Measurements from ENCODE around the gene TMPRSS13.
"Not testable (repeated sequence)": the region's sequence is repeated elsewhere in the genome, so short reads cannot be mapped to it uniquely, and the experiment has no call there.

TMPRSS13 gene

DNA sequence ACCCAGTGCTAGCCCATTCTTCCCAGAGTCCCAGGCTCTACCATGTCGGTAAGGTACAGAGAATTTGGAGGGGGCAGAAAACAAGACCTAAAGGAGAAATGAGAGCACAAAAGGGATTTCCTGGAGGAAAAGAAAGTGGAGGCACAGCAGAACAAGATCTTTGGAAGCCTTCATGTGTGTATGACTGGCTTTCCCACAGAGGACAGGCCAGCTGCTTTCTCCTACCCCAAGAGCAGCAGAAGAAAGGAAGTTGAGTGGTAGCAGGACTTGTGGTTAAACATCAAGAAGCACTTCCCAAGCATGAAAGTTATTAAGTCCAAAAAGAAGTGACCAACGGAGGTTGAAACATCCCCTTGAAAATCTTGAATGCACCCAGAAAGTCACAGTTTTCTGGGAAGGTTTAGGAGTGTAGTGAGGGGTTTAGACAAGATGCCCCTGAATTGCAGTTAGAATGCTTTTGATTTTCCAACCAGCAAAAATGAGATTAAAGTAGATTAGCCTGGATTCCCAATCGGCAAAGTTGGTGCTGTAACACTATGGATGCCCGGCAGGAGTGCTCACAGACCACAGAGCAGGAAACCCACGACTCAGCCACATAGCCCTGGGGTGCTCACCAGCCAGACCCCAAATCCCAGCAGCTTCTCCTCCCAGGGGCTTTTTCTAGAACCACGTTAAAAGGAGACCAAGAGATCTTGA lies 608 bp downstream of the TMPRSS13 start:
- no peak for DNase-seq

DNA sequence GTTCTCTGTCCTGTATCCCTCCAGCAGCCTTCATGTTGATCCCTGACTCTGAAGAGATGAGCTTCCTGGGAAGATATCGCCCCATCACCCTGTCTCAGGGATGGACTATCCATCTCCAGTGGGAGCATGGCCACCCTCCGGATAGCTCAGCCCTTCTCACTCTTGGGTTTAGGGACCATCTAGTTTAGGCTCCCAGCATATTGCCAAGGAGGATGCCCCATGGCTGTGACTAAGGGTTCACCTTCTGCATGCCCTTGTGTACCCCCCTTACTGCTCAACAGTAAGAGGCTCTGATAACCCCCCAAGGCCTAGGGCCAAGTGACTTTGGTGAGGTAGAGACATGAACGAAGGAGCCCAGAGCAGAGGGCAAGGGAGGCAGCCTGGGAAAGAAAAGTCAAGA lies 1.3 kb downstream of the TMPRSS13 start:
- no peak for DNase-seq

- not testable (repeated sequence) for DNase-seq
Measured at GRCh38 chr11:117926166-117926565, 3.0 kb downstream of the TMPRSS13 start.

DNA sequence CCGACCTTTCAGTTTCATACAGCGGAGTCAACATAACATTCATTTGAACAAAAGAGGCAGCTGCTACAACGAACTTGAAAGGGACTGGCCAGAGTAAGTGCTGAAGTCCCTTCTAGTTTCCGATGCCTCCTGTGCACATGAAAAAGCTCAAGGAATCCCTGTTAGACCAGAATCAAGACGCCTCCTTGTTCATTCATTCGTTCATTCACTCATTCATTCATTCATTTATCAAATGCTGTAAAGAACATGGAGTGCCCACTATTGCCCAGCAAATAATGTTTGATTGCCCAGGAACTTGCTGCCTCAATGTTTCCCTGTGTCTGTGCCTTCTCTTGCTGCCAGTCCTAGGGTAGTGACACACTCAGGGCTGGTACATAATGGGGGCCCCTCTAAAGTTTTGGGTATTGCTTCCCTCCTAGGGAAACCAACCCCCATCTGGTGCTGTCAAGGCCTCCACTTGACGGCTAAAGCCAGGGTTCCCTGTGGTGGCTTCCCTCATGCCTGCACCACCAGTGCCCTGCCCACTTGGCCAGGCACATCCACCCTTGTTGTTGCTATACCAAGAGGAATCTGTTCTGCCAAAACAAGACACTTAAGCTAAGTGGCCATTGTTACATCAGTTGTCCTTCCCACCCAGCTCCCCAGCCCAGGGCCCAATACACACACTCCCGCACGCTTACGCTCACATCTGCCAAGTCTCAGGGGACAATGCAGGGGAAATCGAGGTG lies 3.8 kb downstream of the TMPRSS13 start:
- peak in 2 of 3 experiments; percentile 11 to 14 for DNase-seq

GRCh38 chr11:117924631-117925170 lies 4.5 kb downstream of the TMPRSS13 start:
- no peak for DNase-seq

- no peak for DNase-seq
Measured at GRCh38 chr11:117923773-117924172, 5.4 kb downstream of the TMPRSS13 start.

- DNase-seq, result no peak
Measured at GRCh38 chr11:117923275-117923674, 5.9 kb downstream of the TMPRSS13 start.

GRCh38 chr11:117921893-117922292 lies 7.3 kb downstream of the TMPRSS13 start:
- DNase-seq, result no peak

- DNase-seq, result no peak
Measured at GRCh38 chr11:117921456-117921855, 7.7 kb downstream of the TMPRSS13 start.

GRCh38 chr11:117919781-117920221 lies 9.4 kb downstream of the TMPRSS13 start:
- DNase-seq, result no peak

DNA sequence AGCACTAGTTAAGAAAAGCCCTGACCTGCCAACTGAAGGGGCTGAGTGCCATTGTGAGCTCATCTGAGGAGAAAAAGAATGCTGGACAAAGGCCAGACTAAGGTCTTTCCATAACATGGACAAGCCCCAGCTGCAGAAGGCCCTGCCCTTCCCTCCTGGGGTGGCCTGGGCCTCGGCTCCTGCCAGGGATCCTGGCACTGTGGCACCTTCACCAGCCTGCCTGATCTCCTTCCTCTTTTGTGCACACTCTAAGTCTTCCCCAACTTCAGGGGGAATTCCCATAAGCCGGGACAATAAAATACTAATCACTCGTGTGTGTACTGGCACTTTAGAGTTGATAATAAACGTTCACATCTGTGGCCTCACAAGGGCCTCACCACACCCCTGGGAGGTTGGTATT lies 9.9 kb downstream of the TMPRSS13 start:
- DNase-seq, result no peak

DNA sequence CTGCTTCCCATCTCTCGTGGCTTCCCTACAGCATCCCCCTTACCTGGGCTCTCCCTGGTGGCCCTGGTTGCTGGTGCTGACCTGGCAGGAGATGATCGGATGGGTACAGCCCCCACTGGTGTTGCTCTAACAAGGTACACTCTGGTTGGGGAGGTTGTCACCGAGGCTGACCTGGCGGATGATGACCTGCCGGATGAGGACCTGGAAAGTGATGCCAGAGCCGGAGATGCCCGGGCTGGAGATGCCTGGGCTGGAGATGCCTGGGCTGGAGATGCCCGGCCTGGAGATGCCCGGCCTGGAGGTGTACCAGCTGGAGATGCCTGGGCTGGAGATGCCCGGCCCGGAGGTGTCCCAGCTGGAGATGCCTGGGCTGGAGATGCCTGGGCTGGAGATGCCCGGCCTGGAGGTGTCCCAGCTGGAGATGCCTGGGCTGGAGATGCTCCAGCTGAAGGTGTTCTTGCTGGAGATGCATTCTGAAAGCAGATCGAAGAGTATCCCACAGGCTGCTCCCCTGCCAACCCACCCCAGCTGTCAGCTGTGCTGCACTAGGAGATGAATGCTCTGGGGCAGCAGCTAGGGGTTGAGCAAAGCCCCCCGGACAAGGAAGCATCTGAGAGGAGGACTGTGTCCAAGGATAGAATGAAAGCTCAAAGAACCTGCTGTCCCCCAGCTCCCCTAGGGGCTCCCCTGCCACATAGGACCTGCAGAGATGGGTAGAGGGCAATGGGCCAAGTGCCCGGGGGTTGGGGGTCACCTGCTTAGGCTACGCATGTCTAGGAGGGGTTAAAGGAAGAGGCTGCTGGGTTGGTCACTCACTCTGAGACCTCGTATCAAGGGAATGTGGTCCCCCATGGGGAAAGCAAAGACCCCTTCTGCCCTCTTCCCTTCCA lies 10.6 kb downstream of the TMPRSS13 start:
- no peak for DNase-seq

DNA sequence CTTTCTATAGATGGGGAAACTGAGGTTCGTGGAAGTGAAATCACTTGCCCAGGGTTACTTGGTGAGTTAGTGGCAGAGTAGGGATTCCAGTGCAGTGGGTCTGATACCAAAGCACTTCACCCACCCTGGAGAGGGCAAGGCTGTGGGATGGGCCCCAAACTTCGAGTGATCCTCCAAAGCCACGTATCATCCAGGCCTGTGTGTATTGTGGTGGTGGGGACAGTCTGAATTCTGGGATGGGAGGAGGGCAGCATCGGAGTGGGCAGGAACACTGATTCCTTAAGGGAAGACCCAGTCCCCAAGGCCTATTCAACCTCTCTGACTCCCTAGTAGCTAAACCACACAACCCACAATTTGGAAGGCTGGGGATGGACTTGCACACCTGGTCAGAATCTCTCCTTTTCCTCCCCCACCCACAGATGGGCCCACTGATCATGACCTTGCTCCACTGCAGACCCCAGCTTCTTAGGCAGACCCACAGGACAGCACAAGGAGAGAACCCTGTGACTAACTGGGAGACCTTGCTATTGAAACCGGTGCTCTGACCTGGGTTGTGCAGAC lies 11.5 kb downstream of the TMPRSS13 start:
- DNase-seq, result no peak

GRCh38 chr11:117916956-117917355 lies 12.2 kb downstream of the TMPRSS13 start:
- no peak for DNase-seq

GRCh38 chr11:117915672-117916235 lies 13.4 kb downstream of the TMPRSS13 start:
- no peak for DNase-seq

- no peak for DNase-seq
Measured at GRCh38 chr11:117914991-117915618, 14.1 kb downstream of the TMPRSS13 start.

GRCh38 chr11:117914398-117914761 lies 14.8 kb downstream of the TMPRSS13 start:
- DNase-seq, result no peak

GRCh38 chr11:117913736-117914397 lies 15.3 kb downstream of the TMPRSS13 start:
- DNase-seq, result no peak

- no peak for DNase-seq
Measured at GRCh38 chr11:117912497-117912896, 16.7 kb downstream of the TMPRSS13 start.

GRCh38 chr11:117911694-117912093 lies 17.5 kb downstream of the TMPRSS13 start:
- no peak for DNase-seq

- DNase-seq, result no peak
Measured at GRCh38 chr11:117910941-117911655, 18.1 kb downstream of the TMPRSS13 start.

All from NCI-H1417 (cell line).